Stimulated activated CD8-positive, alpha-beta memory T cell treated with anti-CD3 and anti-CD28 coated beads, Interleukin-15, amount 100 ng/mL, for 24 hours (primary cell): ENCODE results near the gene HLA-A.

Experiments used
- DNase-seq: peaks from one replicate; pipeline ENCODE4 v3.0.0-alpha.2; 2020; ENCODE audit warnings: low read depth

Gene HLA-A

DNA sequence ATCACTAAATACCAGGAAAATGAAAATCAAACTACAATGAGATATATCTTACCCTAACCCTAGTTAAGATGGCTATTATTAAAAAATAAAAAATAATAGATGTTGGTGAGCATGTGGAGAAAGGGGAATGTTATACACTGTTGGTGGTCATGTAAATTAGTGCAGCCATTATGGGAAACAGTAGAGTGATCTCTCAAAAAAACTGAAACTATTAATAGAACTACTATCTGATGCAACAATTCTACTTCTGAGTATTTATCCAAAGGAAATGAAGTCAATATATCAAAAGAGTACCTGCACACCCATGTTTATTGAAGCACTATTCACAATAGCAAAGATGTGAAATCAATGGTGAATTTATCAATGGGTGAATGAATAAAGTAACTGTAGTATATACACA lies 48.6 kb downstream of the HLA-A start:
- DNase-seq = no peak

DNA sequence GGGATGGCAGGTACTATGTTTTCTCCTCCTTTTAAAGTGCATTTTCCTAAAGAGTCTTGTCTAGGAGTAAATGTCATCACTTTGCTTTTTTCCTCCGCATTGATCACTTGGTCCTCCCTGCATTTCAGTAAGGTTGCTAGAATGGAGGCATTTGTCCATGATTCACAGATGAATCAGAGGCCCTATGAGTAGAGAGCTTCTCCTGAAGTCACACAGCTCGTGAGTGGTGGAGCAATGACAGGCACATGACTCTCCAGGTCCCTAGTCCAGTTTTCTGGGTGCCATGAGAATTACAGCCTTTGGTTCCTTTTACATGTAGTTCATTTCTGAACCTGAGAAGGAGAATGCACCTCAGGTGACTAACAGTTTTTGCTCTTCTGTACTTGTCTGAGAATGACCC lies 50.5 kb downstream of the HLA-A start:
- no peak for DNase-seq

DNA sequence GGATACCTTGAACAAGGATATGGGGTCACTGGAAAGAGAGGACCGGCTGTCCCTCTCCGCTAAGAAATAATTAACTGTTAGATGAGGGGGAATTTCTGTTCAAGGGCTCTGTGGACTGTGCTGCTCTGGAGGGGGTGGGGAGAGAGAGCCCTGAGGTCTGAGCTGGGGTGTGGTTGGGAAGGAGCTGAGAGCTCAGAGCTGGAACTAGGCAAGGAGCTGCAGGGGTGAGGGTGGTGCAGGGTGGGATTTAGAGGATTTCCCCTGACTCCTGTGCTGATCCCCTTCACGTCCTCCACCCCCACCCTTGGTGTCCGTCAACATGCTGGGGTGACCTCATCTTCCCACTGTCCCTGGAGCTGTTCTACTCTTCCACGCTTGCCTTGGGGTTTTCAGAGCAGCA lies 52.5 kb downstream of the HLA-A start:
- no peak for DNase-seq

DNA sequence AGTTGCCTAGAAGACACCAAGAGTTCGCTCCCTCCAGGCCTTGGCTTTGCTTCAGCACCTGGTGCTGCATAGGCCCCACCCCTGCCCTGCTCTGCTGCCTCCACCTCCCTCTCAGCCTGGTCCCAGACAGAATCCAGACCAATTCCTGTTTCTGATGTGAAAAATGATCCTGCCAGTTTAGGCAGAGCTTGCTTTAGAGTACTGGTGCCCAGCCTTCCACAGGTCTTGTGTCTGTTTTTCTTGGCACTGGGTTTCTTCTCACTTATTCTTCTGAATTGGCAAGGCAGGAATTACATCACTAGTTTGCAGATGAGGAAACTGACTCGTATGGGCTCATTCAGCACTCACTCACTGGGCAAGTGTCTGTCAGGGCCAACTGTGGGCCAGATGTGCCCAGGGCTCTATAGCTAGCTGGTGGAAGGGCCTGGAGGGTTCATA lies 53.0 kb downstream of the HLA-A start:
- DNase-seq = no peak
